ENCODE measurements around the gene FAM118B. TPM values are rescaled to one million over a fixed set of nuclear protein-coding genes. Genes with fewer than 3 reads are reported as not detected.

FAM118B gene
- total RNA-seq, 1 donor from 2014 or later, result 25.9 TPM

GRCh38 chr11:126190792-126191191 lies 20.8 kb upstream of the FAM118B start:
- Mint-ChIP-seq H3K4me1 (ENCODE audit: low read depth) (no peaks in the 10 kb centered on the region), H3K4me3 (ENCODE audit: unreplicated experiment) (no peak overlapping the region), H3K27me3 (ENCODE audit: low read depth) (no peaks in the 10 kb centered on the region), H3K36me3 (ENCODE audit: low read depth) (peaks cover 7% of the 10 kb centered on the region), H3K9me3 (ENCODE audit: low read depth) (no peaks in the 10 kb centered on the region), H3K27ac (ENCODE audit: unreplicated experiment) (no peak overlapping the region)
- TF ChIP-seq CTCF (IDR thresholded peaks at IDR 0.05), result no peak
- DNase-seq (ENCODE audit: low spot score), result no peak

DNA sequence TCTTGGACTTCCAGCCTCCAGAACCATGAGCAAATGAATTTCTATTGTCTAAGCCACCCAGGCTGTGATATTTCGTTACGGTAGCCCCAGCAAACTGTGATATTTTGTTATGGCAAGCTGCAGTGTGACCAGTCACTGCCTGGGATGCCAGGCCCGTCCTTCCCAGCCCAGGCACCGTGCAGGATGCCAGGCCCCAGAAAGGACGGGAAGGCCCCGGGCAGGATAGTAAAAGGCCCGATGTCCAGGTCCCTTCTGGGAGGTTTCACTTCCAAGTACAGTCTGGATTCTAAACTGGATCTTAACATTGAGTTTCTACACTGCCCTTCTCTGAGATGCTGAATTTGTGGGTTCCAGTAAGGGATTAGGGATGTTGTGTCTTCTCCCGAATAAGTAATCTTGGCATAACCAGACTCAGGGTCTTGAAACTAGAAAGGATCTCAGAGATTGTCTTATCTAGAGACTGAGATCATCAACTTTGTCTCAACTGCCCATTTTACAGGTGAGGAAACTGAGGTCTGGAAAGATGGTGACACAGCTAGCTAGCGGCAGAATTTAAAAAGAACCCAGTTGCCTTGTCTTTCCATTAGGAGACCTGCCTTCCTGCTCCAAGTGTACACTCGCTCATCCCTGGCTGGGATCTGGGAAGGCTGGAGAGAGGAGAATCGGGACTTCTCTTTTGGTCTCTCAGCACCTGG lies 20.1 kb upstream of the FAM118B start:
- no peak overlapping the region for H3K27ac Mint-ChIP-seq (ENCODE audit: unreplicated experiment)
- no peaks in the 10 kb centered on the region for H3K27me3 Mint-ChIP-seq (ENCODE audit: low read depth)
- DNase-seq (ENCODE audit: low spot score), result no peak
- H3K36me3 Mint-ChIP-seq (ENCODE audit: low read depth), result peaks cover 10% of the 10 kb centered on the region
- no peaks in the 10 kb centered on the region for H3K4me1 Mint-ChIP-seq (ENCODE audit: low read depth)
- no peak overlapping the region for H3K4me3 Mint-ChIP-seq (ENCODE audit: unreplicated experiment)
- no peaks in the 10 kb centered on the region for H3K9me3 Mint-ChIP-seq (ENCODE audit: low read depth)
- TF ChIP-seq CTCF (IDR thresholded peaks at IDR 0.05), result no peak

DNA sequence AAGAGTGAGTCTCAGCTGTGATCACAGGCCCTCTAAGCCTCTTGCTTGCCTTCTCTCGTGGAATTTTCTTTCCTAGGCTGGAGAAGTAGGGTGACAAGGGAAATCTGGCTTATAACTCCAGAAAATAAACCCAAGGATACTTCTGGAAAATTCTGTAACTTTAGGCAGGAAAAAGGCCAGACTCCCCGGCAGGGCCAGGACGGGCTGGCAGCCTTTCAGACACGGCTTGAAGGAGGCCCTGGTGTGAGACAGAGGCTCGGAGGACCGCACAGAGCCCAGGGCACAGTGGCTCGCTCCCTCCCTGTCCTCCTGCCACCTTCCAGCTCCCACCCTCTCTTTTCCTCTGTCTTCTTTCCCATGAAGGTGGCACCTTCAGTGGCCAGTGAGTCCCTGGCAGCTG lies 19.2 kb upstream of the FAM118B start:
- no peak for TF ChIP-seq CTCF (IDR thresholded peaks at IDR 0.05)
- Mint-ChIP-seq H3K9me3 (ENCODE audit: low read depth) (no peaks in the 10 kb centered on the region), H3K36me3 (ENCODE audit: low read depth) (peaks cover 13% of the 10 kb centered on the region), H3K27me3 (ENCODE audit: low read depth) (no peaks in the 10 kb centered on the region), H3K4me1 (ENCODE audit: low read depth) (peaks cover 1% of the 10 kb centered on the region), H3K4me3 (ENCODE audit: unreplicated experiment) (no peak overlapping the region), H3K27ac (ENCODE audit: unreplicated experiment) (no peak overlapping the region)
- DNase-seq (ENCODE audit: low spot score), result no peak

DNA sequence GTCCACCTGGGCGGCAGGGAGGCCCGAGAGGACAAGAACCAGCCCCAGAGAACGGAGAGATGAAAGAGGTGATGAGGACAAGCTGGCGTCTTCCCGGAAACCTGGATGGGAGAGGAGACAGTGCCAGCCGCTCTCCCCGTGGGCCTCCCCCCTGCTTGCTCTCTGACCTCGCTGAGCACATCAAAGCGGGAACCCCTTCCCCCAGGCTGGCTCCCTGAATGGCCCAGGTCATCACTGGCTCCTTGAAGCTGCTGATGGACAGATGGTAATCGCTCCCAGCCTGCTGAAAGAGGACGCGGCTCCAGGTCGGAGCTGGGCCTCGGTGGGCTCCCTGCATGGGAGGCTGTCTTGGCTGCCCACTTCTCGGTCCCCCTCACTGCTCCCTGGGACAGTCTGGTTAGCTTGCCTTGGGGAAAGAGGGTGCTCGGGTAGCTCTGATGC lies 18.5 kb upstream of the FAM118B start:
- Mint-ChIP-seq H3K27ac (ENCODE audit: unreplicated experiment) (no peak overlapping the region), H3K27me3 (ENCODE audit: low read depth) (no peaks in the 10 kb centered on the region), H3K9me3 (ENCODE audit: low read depth) (no peaks in the 10 kb centered on the region), H3K4me1 (ENCODE audit: low read depth) (peaks cover 8% of the 10 kb centered on the region), H3K36me3 (ENCODE audit: low read depth) (peaks cover 14% of the 10 kb centered on the region), H3K4me3 (ENCODE audit: unreplicated experiment) (no peak overlapping the region)
- no peak for DNase-seq (ENCODE audit: low spot score)
- no peak for TF ChIP-seq CTCF (IDR thresholded peaks at IDR 0.05)

- no peaks in the 10 kb centered on the region for H3K9me3 Mint-ChIP-seq (ENCODE audit: low read depth)
- no peak for DNase-seq (ENCODE audit: low spot score)
- H3K4me1 Mint-ChIP-seq (ENCODE audit: low read depth), result peaks cover 12% of the 10 kb centered on the region
- H3K27ac Mint-ChIP-seq (ENCODE audit: unreplicated experiment), result no peak overlapping the region
- peak; percentile 93 for TF ChIP-seq CTCF (IDR thresholded peaks at IDR 0.05)
- peaks cover 18% of the 10 kb centered on the region for H3K36me3 Mint-ChIP-seq (ENCODE audit: low read depth)
- no peak overlapping the region for H3K4me3 Mint-ChIP-seq (ENCODE audit: unreplicated experiment)
- no peaks in the 10 kb centered on the region for H3K27me3 Mint-ChIP-seq (ENCODE audit: low read depth)
These were observed 17.4 kb upstream of the FAM118B start for GRCh38 chr11:126194121-126194543.

Measured in chondrocyte (in vitro differentiated cells).